ENCODE measurements around the gene MYOD1.

MYOD1 gene

DNA sequence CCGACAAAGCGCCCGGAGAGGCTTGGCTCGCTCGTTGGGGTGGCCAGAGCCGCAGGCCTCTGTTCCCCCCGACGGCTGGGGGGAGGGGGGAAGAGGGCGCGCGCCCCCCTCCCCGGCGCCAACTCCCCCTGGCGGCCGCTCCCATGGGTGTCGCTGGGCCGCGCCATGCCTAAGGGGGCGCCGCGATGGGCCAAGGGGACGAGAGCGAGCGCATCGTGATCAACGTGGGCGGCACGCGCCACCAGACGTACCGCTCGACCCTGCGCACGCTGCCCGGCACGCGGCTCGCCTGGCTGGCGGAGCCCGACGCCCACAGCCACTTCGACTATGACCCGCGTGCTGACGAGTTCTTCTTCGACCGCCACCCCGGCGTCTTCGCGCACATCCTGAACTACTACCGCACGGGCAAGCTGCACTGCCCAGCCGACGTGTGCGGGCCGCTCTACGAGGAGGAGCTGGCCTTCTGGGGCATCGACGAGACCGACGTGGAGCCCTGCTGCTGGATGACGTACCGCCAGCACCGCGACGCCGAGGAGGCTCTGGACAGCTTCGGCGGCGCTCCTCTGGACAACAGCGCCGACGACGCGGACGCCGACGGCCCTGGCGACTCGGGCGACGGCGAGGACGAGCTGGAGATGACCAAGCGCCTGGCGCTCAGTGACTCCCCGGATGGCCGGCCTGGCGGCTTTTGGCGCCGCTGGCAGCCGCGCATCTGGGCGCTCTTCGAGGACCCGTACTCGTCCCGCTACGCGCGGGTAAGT lies 16.6 kb downstream of the MYOD1 start:
- FAIRE-seq, result no peak

DNA sequence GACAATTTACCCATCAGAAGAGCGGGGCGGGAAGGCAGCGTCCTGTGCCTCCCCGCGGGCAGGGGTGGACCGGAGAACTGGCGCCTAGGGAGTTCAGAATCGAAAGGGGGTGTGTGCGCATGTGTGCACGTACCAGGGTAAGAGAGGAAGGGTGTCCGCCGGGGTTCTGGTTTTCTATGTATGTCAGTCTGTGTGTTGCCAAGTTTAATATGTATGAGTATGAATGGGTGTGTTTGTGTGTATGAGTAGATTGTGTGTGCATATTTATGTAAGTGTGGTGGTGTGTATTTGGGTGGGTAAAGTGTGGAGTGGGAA lies 17.2 kb downstream of the MYOD1 start:
- no peak for FAIRE-seq

GRCh38 chr11:17736930-17737817 lies 17.8 kb downstream of the MYOD1 start:
- FAIRE-seq, result no peak

DNA sequence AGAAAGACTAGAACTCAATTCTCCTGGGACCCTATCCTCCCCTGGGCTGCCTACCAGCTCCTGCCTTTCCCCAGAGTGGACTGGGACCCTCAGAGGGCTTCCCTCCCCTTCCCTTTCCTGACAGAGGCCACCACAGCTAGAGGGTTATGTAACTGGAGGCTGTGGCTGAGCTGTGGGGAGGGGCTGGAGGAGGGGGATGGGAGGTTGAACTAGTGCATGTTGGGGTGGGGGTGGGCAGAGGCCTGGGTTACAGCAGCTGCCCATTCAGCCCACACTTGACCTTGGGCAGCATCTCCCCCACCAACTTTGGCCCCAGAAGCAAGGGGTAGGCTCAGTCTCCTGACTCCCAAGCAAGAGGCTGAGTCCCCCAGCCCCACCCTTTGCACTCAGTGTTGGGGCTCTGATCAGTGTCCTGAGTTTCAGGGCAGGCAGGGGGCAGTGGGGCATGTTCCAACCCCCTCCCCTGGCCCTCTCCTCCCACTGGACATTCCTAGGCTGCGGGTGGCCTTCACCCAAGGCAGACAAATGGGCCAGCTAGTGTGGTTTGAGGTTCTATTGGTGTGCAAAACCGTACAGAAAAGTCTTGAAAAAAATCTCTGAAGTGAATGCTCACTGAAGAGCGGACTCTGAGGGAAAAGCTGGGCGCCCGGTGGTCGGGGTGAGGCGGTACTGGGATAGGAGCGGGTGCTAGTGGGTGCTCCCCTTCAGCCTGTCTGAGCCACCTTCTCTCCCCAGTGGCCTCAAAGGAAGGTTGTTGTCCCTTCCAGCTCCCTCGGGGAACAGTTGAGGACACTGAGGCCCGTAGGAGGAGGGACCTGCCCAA lies 19.0 kb downstream of the MYOD1 start:
- no peak for FAIRE-seq

- FAIRE-seq, result no peak
Observed at GRCh38 chr11:17739945-17740338, 20.6 kb downstream of the MYOD1 start.

GRCh38 chr11:17740649-17741235 lies 21.4 kb downstream of the MYOD1 start:
- FAIRE-seq, result no peak

GRCh38 chr11:17741487-17741886 lies 22.1 kb downstream of the MYOD1 start:
- FAIRE-seq, result no peak

- no peak for FAIRE-seq
Observed at GRCh38 chr11:17742019-17742418, 22.6 kb downstream of the MYOD1 start.

DNA sequence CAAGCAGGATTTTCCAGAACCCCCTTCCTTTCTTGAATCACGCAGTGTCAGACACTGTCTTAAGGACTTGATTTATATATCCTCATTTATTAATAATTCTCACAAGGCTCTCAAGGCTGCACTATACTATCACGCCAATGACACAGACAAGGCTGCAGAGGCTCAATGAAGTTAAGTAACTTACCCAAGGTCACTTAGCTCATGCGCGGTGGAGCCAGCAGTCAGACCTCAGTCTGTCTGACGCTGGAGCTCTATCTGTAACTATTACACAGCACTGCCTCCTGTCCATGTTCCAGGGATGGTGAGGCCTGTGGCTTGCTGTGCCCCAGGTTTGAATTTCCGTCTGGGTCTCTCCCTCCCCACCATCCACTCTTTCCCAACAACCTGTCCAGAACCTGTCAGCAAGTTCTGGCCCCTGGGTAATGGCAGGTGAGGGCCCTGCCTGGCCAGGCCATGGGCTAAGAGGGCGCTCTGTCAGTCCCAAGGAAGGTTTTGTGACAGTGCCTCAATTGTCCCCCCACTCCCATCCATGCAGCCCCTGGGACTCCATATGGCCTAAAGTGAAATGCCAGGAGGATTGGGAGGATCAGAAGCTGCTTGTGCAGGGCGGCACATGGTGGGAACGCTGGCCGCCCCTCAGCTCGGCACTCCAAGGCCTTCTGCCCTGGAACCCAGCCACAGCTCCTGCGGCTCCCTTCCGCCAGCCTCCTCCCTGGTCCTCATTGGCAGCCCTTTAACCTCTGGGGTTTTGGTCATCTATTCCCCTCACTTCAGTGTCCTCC lies 23.8 kb downstream of the MYOD1 start:
- no peak for FAIRE-seq

- no peak for FAIRE-seq
Observed at GRCh38 chr11:17743808-17744119, 24.4 kb downstream of the MYOD1 start.

DNA sequence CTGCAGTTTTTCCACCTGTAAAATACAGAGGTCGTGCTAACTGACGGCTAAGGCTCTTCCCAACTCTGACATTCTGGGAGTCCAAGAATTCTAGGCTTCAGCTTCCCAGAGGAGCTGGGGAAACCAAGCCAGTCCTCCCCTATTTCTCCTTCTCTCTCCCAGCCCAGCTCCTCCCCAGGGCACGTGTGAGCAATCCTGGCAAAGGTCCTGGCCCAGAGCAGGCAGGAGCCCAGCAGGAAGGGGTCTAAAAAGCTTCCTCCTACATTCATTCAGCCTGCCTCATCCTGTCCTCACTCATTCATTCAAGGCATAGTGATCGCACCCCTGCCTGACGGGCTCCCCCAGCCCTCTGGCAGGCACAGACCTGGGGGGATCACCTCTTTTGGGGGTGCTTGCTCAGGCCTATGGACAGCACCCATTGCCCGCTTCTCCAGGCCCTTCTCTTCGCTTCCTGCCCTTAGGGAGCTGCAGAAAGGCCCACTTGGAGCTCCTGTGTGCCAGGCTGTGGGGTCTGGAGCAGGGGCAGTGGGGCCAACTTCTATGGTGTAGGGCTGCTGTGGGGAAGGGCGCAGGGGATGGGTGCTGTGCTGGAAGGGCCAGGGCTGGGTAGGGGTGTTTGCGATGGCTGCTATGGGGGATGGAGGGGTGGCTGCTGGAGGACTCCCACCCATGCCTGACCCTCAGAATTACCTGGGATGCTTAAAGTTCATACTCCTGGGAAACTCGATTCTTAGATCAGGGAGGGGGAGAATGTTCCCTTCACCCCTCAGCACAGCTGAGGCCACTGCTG lies 25.0 kb downstream of the MYOD1 start:
- FAIRE-seq, result no peak

- no peak for FAIRE-seq
Observed at GRCh38 chr11:17745023-17745772, 25.8 kb downstream of the MYOD1 start.

- no peak for FAIRE-seq
Observed at GRCh38 chr11:17746096-17746495, 26.7 kb downstream of the MYOD1 start.

DNA sequence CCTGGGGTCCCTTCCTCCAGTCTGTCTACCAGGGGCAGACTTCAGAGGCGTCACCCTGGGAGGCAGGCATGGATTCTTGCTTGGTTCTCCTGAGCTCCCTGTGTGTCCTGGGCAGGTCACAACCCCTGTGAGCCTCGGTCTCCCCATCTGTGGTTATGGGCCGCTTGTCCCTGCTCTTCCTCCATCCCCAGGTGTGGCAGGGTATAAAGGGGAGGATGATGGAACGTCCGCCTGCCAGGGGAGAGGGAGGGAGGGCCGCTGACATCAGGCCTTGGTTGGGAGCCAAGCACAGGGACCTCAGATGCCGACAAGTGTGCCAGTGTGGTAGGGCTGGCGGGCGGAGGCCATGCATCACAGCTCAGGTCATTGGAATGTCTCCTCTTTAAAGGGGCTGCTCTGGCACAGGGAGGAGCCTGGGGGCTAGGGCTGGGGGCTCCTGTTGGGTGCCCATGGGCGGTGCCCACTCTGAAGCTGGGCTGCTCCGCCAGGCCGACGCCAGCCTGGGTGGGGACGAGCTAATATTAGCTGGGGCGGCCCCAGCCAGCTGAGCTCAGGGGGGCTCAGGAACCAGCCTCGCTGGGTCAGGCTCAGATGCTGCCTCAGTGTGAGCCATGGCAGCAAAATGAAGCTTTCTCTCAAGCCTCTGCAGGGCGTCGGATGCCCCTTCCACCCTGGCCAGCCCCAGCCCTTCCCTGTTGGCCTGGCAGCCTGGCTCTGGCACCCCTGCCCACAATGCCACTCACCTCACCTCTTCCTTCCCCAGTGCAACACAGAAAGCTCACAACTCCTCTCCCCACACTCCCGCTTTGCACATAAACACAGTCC lies 28.0 kb downstream of the MYOD1 start:
- no peak for FAIRE-seq

DNA sequence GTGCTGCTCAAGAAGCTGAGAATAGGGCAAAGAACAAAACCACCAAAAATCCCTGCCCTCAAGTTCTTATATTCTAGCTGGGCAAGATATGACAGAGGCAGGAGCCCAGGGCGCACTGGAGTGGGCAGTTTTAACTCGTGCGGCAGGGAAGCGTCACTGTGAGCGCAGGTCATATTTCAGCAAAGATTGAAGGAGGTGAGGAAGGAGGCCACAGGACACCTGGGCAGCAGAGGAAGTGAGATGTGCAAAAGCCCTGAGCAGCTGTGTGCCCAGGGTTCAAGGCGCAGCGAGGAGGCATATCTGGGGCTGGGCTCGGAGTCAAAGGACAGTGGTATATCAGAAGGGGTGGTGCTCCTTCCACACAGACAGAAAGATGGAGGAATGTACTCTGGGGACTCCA lies 28.7 kb downstream of the MYOD1 start:
- FAIRE-seq, result no peak

- no peak for FAIRE-seq
Observed at GRCh38 chr11:17748761-17749721, 29.7 kb downstream of the MYOD1 start.

DNA sequence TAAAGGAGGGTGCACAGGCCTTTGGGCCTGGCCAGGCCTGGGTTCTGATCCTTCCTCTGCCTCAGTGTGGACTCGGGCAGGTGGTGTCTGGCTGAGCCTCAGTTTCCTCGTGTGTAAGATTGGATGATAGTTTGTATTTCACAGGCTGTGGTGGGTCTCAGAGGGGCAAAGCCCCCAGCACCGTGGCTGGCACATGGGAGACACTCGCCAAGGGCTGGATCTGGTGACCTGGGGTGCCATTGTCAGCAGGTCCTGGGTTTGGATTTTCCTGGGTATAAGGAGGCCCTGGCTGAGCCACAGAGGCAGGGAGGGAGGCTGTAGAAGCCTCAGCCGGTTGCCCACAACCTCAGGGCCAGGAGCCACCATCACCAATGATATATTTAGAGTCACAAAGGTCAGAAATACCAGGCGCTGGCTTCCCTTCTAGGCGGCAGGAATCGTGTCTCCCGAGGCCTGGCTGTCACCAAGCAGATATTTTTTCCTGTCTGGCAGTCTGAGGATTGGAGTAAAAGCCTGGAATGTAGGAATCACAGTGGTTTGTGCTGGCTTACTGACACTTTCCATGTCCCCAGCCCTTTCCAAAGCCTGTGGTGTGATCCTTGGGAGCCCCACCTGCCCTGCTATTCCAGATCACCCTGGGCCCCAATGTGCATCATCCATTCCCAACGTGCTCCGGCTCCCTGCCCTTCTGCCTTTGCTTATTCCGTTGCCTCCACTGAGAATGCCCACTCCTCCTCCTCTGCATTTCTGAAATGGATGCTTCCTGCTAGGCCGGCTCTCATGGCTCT lies 30.8 kb downstream of the MYOD1 start:
- no peak for FAIRE-seq

DNA sequence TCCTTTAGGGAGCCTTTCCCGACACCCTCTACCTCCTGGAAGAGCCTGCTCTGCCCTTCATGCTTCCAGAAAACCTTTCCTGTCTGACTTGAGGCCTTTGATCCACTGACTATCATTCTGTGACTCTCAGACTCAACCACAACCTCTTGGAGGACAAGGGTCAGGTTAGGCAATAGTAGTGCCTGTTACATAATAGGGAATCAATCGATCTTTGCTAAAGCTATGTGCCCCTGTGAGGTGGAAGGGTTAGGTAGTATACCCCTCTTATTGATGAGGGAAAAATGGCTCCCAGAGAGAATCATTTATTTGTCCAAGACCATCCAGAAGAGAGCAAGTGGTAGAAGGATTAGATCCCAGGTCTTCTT lies 31.4 kb downstream of the MYOD1 start:
- no peak for FAIRE-seq

Data from A204.1 (cell line).